ENCODE results near the gene IVD.

Gene IVD

GRCh38 chr15:40440743-40441564 lies 35.4 kb downstream of the IVD start, which contains the start of gene BAHD1:
Gene BAHD1, plus strand, starts transcription at chr15:40440953. Its CDS starts 17,512 bp downstream, at chr15:40458465.
- DNase-seq: peak; percentile 96

DNA sequence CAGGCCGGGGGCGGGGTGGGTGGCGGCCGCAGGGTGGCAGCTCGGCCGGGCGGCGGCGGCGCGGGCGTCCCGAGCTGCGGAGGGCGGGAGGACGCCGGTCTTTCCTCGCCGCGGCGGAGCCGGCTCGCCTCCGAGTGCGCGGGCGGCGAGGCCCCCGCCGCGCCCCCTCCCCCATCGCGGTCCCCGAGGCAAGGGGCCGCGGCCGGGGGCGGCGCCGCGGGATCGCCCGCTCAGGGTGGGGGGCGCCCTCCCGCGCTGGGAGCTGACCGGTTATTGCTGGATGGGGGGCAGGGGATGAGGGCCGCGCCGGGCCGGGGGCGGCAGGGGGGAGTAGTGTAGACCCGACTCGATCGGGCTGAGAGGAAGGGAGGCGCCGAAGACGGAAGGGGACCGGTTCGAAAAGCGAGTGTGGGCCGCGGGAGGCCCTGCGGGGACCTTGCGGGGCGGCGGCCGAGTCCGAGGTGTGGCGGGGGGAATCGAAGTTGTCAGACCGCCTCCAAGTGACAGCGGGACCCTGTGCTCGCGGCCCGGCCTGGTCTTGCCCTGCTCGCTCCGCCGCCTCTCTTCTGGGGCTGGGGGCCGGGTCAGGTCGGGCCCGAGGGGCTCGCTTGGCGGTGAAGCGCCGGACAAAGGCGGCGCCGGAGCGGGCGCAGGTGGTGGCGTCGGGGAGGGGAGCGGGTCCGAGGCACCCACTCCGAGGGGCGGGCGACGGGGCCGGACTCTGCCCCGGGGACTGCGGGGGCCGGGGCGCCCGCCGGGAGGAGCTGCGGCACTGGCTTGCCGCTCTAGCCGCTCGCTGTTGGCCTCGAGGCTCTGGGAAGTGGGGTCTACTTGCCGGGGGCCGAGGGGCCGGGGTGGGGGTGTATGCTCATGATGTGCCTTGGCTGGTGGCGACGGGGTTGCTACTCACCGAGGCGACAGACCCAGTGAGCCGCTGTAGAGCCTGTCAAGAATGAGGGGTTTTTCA lies 36.3 kb downstream of the IVD start:
- no peak for DNase-seq

GRCh38 chr15:40443255-40443654 lies 37.7 kb downstream of the IVD start:
- no peak for DNase-seq

- DNase-seq: no peak
Observed at GRCh38 chr15:40443846-40444245, 38.3 kb downstream of the IVD start.

DNA sequence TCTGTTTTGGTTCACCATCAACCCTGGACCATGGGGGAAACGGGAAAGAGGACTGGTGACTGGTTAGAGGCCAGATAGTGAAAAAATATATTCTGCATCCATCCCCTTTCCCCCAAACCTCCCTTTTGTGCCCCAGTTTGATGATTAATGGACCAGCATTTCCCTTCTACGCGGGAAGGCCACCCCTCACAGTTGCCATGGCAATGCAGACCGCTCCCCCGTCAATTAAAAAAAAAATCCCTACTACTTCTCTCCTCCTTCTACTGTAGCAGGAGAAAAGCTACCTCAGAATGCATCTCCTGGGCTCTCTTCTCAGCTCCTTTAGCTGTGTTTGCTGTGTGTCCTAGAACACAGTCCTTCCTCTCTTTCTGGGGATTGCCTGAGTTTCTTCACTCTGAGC lies 39.1 kb downstream of the IVD start:
- DNase-seq: no peak

GRCh38 chr15:40445421-40445922 lies 39.9 kb downstream of the IVD start:
- no peak for DNase-seq

- no peak for DNase-seq
Observed at GRCh38 chr15:40446144-40446543, 40.5 kb downstream of the IVD start.

- no peak for DNase-seq
Observed at GRCh38 chr15:40448354-40448753, 42.8 kb downstream of the IVD start.

DNA sequence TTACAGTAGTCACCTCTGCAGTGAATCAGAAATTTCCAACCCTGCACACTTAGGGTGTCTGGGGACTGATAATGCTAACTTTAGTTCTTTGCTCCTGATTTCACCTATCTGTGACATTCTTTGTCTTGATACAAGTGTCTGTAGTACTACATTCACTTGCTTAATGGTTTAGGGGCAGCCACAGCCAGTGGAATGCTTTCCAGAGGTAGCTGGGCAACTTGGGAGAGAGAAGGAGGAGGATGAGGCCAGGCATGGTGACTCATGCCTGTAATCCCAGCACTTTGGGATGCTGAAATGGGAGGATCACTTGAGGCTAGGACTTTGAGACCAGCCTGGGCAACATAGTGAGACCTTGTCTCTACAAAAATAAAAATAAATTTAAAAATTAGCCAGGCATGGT lies 43.7 kb downstream of the IVD start:
- no peak for DNase-seq

GRCh38 chr15:40450047-40450446 lies 44.5 kb downstream of the IVD start:
- no peak for DNase-seq

DNA sequence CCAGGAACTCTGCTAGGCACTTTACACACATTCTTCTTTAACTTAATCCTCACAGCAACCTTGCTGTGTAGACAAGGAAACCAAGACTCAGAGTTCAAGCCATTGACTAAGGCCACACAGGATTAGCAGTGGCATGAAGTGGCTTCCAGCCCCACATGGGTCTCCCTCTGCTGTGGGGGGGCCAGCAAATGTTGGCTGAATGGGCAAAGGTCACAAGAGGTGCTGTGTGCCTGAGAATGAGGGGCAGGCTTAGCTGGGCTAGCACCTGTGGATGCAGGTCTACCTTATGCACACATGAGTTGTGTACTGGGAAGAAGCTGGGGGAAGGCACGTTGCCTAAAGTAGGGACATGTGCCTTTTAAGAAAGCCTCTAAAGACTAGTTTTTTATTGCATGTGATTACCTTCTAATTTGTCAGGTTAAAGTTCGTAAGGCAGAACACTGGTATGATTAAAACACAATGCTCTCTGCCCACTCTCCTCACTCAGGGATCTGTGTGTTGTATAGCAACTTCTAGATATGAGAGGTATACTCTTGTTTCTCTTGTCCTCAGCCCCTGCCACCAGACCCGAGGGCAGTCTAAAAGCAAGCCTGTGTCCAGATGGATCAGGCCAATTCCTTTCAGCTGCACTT lies 46.0 kb downstream of the IVD start:
- DNase-seq: no peak

DNA sequence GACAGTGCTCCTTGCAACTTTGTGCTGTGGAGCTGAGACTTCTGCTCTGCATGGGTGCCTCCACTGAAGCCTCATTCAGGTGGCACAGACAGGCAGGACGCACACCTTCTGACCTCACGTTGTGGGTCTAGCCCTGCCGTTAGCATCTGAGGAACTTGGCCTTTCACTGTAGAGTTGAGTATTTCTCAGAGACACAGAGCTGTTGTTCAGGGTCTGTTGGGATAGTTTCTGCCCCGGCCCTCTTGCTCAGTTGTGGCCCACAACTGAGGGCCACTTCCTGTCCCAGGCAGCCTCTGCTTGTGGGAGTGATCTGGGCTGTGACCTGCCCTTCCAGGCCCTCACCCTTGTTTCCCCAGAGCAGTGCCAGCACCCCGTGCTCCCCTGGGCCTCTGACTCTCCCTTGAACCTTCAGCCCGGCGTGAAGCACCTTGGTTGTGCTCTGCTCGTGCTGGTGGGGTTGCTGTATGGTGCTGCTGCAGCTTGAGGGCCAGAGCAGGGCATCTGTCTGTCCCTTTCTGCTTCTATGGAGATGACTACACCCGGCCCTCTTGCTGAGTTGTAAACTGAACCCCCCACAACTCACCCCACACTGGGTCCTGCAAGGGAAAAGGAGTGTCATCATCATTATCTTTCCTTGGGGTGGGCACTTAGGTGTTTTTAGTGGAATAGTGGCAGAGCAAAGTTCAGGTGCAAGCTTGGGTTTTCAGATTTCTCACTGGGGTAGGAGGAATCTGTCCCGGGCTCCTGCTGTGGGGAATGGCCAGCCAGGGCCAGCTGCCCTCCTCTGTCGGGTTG lies 46.9 kb downstream of the IVD start:
- no peak for DNase-seq

DNA sequence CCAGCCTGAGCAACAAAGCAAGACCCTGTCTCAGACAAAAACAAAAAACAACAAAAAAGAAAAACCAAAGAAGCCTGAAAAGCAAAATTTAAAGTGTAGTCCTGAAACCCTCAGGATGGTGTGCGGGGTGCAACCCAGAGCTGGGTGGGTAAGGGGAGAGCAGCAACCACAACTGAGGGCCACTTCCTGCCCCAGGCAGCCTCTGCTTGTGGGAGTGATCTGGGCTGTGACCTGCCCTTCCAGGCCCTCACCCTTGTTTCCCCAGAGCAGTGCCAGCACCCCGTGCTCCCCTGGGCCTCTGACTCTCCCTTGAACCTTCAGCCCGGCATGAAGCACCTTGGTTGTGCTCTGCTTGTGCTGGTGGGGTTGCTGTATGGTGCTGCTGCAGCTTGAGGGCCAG lies 48.3 kb downstream of the IVD start:
- peak; percentile 44 for DNase-seq

- no peak for DNase-seq
Observed at GRCh38 chr15:40454904-40455391, 49.4 kb downstream of the IVD start.

- DNase-seq: no peak
Observed at GRCh38 chr15:40456299-40456712, 50.7 kb downstream of the IVD start.

- no peak for DNase-seq
Observed at GRCh38 chr15:40456738-40457137, 51.1 kb downstream of the IVD start.

DNA sequence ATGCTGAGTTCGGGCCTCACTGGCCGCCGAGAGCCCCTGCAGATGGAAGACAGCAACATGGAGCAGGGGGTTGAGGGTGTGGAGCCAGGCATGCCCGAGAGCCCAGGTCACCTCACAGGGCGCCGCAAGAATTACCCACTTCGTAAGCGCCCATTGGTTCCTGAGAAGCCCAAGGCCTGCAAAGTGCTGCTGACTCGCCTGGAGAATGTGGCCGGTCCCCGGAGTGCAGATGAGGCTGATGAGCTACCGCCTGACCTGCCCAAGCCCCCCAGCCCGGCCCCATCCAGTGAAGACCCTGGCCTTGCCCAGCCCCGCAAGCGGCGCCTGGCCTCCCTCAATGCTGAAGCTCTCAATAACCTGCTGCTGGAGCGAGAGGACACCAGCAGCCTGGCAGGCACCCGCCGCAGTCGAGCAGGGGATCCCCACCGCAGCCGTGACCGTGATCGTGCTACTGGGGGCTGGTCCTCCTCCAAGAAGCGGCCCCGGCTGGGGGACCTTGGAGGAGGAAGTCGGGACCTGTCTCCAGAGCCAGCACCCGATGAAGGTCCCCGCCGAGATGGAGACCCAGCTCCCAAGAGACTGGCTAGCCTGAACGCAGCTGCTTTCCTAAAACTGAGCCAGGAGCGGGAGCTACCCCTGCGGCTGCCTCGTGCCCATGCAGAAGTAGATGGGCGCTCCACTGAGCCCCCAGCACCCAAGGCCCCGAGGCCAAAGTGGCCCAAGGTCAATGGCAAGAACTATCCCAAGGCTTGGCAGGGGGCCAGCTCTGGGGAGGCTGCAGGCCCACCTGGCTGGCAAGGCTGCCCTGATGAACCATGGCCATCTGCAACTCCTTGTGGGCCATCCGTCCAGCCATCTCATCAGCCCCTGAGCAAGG lies 53.1 kb downstream of the IVD start:
- no peak for DNase-seq

GRCh38 chr15:40459391-40460015 lies 53.9 kb downstream of the IVD start:
- no peak for DNase-seq

DNA sequence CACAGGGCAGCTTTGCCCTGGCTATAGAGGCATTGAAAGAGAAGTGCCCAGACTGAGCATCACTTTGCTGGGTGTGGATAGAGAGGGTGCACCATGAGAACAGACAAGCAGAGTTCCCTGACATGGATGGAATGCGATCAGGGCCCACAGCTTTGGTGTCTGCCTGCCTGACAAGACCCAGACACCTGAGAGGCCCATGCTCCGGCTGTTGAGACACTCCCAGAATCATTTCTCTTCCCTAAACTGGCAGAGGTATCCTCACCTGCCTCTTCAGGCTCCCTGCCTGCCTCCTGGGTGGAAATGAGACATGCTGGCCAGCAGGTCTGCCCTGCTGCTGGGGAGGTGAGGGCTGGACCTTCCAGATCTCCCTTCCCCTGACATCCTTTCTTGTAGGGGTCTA lies 54.8 kb downstream of the IVD start:
- DNase-seq: no peak

GRCh38 chr15:40461958-40462357 lies 56.4 kb downstream of the IVD start:
- DNase-seq: no peak

DNA sequence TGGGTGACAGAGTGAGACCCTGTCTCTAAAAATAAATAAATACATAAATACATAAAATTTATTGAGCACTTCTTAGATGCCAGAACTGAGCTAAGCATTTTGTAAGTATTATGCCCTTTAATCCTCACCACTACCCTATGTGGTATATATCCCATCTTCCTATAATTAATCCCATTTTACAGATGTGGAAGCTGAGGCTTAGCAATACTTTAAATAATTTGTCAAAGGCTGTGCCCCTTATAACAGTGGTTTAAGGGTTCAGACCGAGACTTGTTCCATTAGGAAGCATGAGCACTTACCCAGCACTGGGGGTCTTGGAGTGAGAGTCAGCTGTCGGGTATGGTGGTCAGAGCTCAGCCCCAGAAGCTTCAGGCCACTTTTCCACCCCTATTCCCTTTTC lies 57.7 kb downstream of the IVD start:
- no peak for DNase-seq
